Measurements from ENCODE around the gene BBLN. TPM values are rescaled to one million over a fixed set of nuclear protein-coding genes. Genes with fewer than 3 reads are reported as not detected.

Gene BBLN
- polyA plus RNA-seq, 1 experiment: 60.4 TPM

GRCh38 chr9:128153947-128154695 is 5.9 kb upstream of the BBLN start:
- no peak overlapping the region for H3K4me3 ChIP-seq (ENCODE audit: low read depth, low read length)
- no peak for DNase-seq (ENCODE audit: low read depth)
- no peak for TF ChIP-seq CTCF (IDR thresholded peaks at IDR 0.05; ENCODE audit: insufficient read depth, low read depth, low read length)
- H3K27me3 ChIP-seq (ENCODE audit: control insufficient read depth, insufficient read depth, low read length): peaks cover under 1% of the 10 kb centered on the region
- no peaks in the 10 kb centered on the region for H3K36me3 ChIP-seq (ENCODE audit: control insufficient read depth, insufficient read depth, low read length)
- CTCF ChIA-PET: no interaction called here
- POLR2A ChIA-PET: no interaction called here

GRCh38 chr9:128155736-128156500 is 4.1 kb upstream of the BBLN start:
- ChIA-PET POLR2A (no interaction called here), CTCF (interaction anchor here (0.6 to 0.7 kb wide), 3 partner anchors 19 to 1011 kb away, joined by 3 to 4 read pairs (median 3); no protein-coding TSS in a partner anchor)
- no peaks in the 10 kb centered on the region for H3K36me3 ChIP-seq (ENCODE audit: control insufficient read depth, insufficient read depth, low read length)
- no peak for DNase-seq (ENCODE audit: low read depth)
- H3K27me3 ChIP-seq (ENCODE audit: control insufficient read depth, insufficient read depth, low read length): no peaks in the 10 kb centered on the region; the same call in 1 of the 2 replicates
- no peak overlapping the region for H3K4me3 ChIP-seq (ENCODE audit: low read depth, low read length)
- no peak for TF ChIP-seq CTCF (IDR thresholded peaks at IDR 0.05; ENCODE audit: insufficient read depth, low read depth, low read length)

- no peak for DNase-seq (ENCODE audit: low read depth)
- Histone ChIP-seq H3K27me3 (ENCODE audit: control insufficient read depth, insufficient read depth, low read length) (no peaks in the 10 kb centered on the region), H3K4me3 (ENCODE audit: low read depth, low read length) (peak overlapping the region; percentile 45), H3K36me3 (ENCODE audit: control insufficient read depth, insufficient read depth, low read length) (peaks cover 18% of the 10 kb centered on the region)
- TF ChIP-seq CTCF (IDR thresholded peaks at IDR 0.05; ENCODE audit: insufficient read depth, low read depth, low read length): no peak
- POLR2A ChIA-PET: no interaction called here
- CTCF ChIA-PET: interaction anchor here (0.6 to 0.9 kb wide), 2 partner anchors 22 to 31 kb away, joined by 3 read pairs; no protein-coding TSS in a partner anchor
These were observed 612 bp upstream of the BBLN start for GRCh38 chr9:128159522-128159783.

- DNase-seq (ENCODE audit: low read depth): no peak
- no peak for TF ChIP-seq CTCF (IDR thresholded peaks at IDR 0.05; ENCODE audit: insufficient read depth, low read depth, low read length)
- ChIA-PET POLR2A (no interaction called here), CTCF (interaction anchor here (0.9 kb wide), 1 partner anchor 43 kb away, joined by 3 read pairs; no protein-coding TSS in a partner anchor)
- H3K4me3 ChIP-seq (ENCODE audit: low read depth, low read length): peak overlapping the region; percentile 73
- H3K36me3 ChIP-seq (ENCODE audit: control insufficient read depth, insufficient read depth, low read length): peaks cover 18% of the 10 kb centered on the region
- no peaks in the 10 kb centered on the region for H3K27me3 ChIP-seq (ENCODE audit: control insufficient read depth, insufficient read depth, low read length)
These were observed 530 bp downstream of the BBLN start for GRCh38 chr9:128160603-128160987.

GRCh38 chr9:128161215-128161902 is 1.3 kb downstream of the BBLN start:
- no peak for DNase-seq (ENCODE audit: low read depth)
- TF ChIP-seq CTCF (IDR thresholded peaks at IDR 0.05; ENCODE audit: insufficient read depth, low read depth, low read length): no peak
- Histone ChIP-seq H3K36me3 (ENCODE audit: control insufficient read depth, insufficient read depth, low read length) (peaks cover 20% of the 10 kb centered on the region), H3K27me3 (ENCODE audit: control insufficient read depth, insufficient read depth, low read length) (no peaks in the 10 kb centered on the region), H3K4me3 (ENCODE audit: low read depth, low read length) (no peak overlapping the region)
- ChIA-PET CTCF (interaction anchor here (0.6 to 0.9 kb wide), 2 partner anchors 18 to 43 kb away, joined by 3 read pairs; no protein-coding TSS in a partner anchor), POLR2A (no interaction called here)
